HG03520 (cell line): ENCODE results near the gene AP3M1.

Experiments used
- ATAC-seq: cut with Tn5 transposase; IDR thresholded peaks from one replicate; pipeline ENCODE4 v1.9.1; 2021; ENCODE audit warnings: mild to moderate bottlenecking, moderate library complexity; ENCODE audit not compliant: unreplicated experiment

Gene AP3M1

GRCh38 chr10:74117738-74118137 is 32.9 kb downstream of the AP3M1 start:
- ATAC-seq, result no peak

- no peak for ATAC-seq
Observed at GRCh38 chr10:74114041-74114448, 36.6 kb downstream of the AP3M1 start.

- no peak for ATAC-seq
Observed at GRCh38 chr10:74113546-74113945, 37.1 kb downstream of the AP3M1 start.

- no peak for ATAC-seq
Observed at GRCh38 chr10:74111799-74112198, 38.8 kb downstream of the AP3M1 start.

GRCh38 chr10:74110120-74110519 is 40.5 kb downstream of the AP3M1 start:
- no peak for ATAC-seq

GRCh38 chr10:74109452-74109851 is 41.2 kb downstream of the AP3M1 start:
- no peak for ATAC-seq

- no peak for ATAC-seq
Observed at GRCh38 chr10:74107391-74107790, 43.2 kb downstream of the AP3M1 start.

- ATAC-seq, result no peak
Observed at GRCh38 chr10:74104996-74105395, 45.6 kb downstream of the AP3M1 start.

GRCh38 chr10:74104480-74104879 is 46.1 kb downstream of the AP3M1 start:
- no peak for ATAC-seq

GRCh38 chr10:74103560-74104258 is 46.9 kb downstream of the AP3M1 start:
- ATAC-seq, result no peak

- ATAC-seq, result no peak
Observed at GRCh38 chr10:74099836-74100235, 50.8 kb downstream of the AP3M1 start.

- ATAC-seq, result no peak
Observed at GRCh38 chr10:74099420-74099819, 51.2 kb downstream of the AP3M1 start.

GRCh38 chr10:74097776-74098175 is 52.9 kb downstream of the AP3M1 start:
- ATAC-seq, result no peak

- peak; percentile 80 for ATAC-seq
Observed at GRCh38 chr10:74096777-74097176, 53.9 kb downstream of the AP3M1 start.

- no peak for ATAC-seq
Observed at GRCh38 chr10:74094231-74094630, 56.4 kb downstream of the AP3M1 start.

- no peak for ATAC-seq
Observed at GRCh38 chr10:74093530-74094164, 57.0 kb downstream of the AP3M1 start.

GRCh38 chr10:74092372-74092771 is 58.3 kb downstream of the AP3M1 start:
- no peak for ATAC-seq

GRCh38 chr10:74088722-74089121 is 61.9 kb downstream of the AP3M1 start:
- no peak for ATAC-seq

GRCh38 chr10:74086317-74086716 is 64.3 kb downstream of the AP3M1 start:
- ATAC-seq, result no peak

- peak; percentile 58 for ATAC-seq
Observed at GRCh38 chr10:74084955-74085354, 65.7 kb downstream of the AP3M1 start.

- no peak for ATAC-seq
Observed at GRCh38 chr10:74083304-74083703, 67.3 kb downstream of the AP3M1 start.

- ATAC-seq, result no peak
Observed at GRCh38 chr10:74081941-74082718, 68.5 kb downstream of the AP3M1 start.
